ENCODE results near the gene VWCE. TPM values are rescaled to one million over a fixed set of nuclear protein-coding genes. Genes with fewer than 3 reads are reported as not detected.

VWCE gene
- polyA plus RNA-seq, 3 donors, result 0.05 to 0.23 TPM; not detected in 1

DNA sequence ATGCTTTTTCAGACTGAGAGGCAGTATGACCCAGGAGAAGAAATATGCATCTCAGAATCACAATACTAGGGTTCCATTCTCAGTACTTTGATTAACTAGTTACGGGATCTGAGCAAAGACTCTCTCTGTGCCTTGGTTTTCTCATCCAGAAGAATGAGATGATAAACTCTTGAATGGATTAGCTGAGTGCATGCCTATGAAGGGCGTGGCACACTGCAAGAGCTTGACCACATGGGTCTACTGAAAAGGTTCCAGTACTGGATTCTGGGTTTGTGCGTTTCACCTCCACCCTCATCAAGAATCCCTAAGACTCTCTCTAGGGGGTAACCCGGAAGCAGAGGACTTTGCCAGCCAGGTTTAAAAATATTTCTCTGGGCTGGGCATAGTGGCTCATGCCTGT, 28.5 kb downstream of the VWCE start:
- peaks cover 0 to 4% (median 3%) of the 10 kb centered on the region in 3 donors for H3K27me3 Mint-ChIP-seq (ENCODE audit: low read depth in 3 of 3)

DNA sequence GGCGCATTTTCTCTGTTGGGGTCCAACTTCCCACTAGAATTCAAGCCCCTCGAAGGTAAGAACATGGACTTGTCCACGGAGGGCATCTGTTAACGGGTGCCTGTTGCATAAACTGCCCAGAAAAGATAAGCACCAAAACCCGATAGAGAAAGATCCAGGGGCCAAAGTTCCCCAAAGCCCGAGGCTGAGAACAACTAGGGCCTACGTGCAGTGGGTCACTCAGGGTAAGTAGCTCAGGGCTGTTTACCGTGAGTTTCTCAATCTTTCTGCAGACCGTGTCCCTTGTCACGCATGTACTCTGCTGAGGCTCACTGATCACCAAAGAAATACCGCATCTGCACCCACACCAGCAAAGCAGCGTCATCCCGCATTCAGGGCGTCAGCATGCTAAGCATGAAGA, 29.8 kb downstream of the VWCE start:
- Histone ChIP-seq H3K9ac (ENCODE audit: insufficient read depth, low read length, poor library complexity, severe bottlenecking) (no peak overlapping the region), H3K4me3 (replicated peaks in 1 of 3; ENCODE audit: low read depth in 2 of 3, low read length in 3 of 3) (no peak overlapping the region), H3K4me2 (replicated peaks; ENCODE audit: extremely low read depth, low read length, poor library complexity, severe bottlenecking) (no peak overlapping the region), H3K36me3 (replicated peaks in 1 of 2; ENCODE audit: control insufficient read depth in 1 of 2, insufficient read depth in 2 of 2, low read length in 2 of 2) (no peaks in the 10 kb centered on the region), H3K4me1 (ENCODE audit: control insufficient read depth in 1 of 2, insufficient read depth in 2 of 2, low read length in 2 of 2) (no peaks in the 10 kb centered on the region), H3K27ac (ENCODE audit: low read depth in 1 of 2, low read length in 2 of 2) (no peak overlapping the region), H3K79me2 (ENCODE audit: insufficient read depth, low read length) (no peaks in the 10 kb centered on the region), H4K20me1 (ENCODE audit: insufficient read depth, low read length) (no peaks in the 10 kb centered on the region), H2AFZ (ENCODE audit: insufficient read depth, low read depth, low read length, poor library complexity, severe bottlenecking) (no peak overlapping the region), H3K27me3 (ENCODE audit: control insufficient read depth in 2 of 2, insufficient read depth in 2 of 2, low read length in 2 of 2) (no peaks in the 10 kb centered on the region), H3K9me3 (replicated peaks in 1 of 2; ENCODE audit: control insufficient read depth in 1 of 2, insufficient read depth in 1 of 2, low read length in 2 of 2) (no peaks in the 10 kb centered on the region)
- peaks cover 0 to 2% (median 0%) of the 10 kb centered on the region in 7 donors for H3K9me3 Mint-ChIP-seq
- TF ChIP-seq, protein P1, sequence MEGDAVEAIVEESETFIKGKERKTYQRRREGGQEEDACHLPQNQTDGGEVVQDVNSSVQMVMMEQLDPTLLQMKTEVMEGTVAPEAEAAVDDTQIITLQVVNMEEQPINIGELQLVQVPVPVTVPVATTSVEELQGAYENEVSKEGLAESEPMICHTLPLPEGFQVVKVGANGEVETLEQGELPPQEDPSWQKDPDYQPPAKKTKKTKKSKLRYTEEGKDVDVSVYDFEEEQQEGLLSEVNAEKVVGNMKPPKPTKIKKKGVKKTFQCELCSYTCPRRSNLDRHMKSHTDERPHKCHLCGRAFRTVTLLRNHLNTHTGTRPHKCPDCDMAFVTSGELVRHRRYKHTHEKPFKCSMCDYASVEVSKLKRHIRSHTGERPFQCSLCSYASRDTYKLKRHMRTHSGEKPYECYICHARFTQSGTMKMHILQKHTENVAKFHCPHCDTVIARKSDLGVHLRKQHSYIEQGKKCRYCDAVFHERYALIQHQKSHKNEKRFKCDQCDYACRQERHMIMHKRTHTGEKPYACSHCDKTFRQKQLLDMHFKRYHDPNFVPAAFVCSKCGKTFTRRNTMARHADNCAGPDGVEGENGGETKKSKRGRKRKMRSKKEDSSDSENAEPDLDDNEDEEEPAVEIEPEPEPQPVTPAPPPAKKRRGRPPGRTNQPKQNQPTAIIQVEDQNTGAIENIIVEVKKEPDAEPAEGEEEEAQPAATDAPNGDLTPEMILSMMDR (IDR thresholded peaks at IDR 0.05), result no peak
- no peak overlapping the region for H3K4me3 Mint-ChIP-seq
- intact Hi-C loops (cut with micrococcal nuclease), result no loop called here
- peak overlapping the region in 1 of 7 donors; percentile 25 for H3K27ac Mint-ChIP-seq
- H3K27me3 Mint-ChIP-seq (ENCODE audit: low read depth in 3 of 3), result peaks cover 0 to 4% (median 3%) of the 10 kb centered on the region in 3 donors
- no peak for DNase-seq
- 96% methylated on average over 9 of the region's 14 CpGs for WGBS (ENCODE audit: insufficient coverage)
- H3K36me3 Mint-ChIP-seq, result no peaks in the 10 kb centered on the region
- no peaks in the 10 kb centered on the region for H3K4me1 Mint-ChIP-seq

More for the DNA sequence above, 28.5 kb downstream of the VWCE start:
- H3K36me3 Mint-ChIP-seq, result no peaks in the 10 kb centered on the region
- WGBS (ENCODE audit: insufficient coverage), result 90% methylated on average over 2 of the region's 4 CpGs
- H3K79me2 ChIP-seq (ENCODE audit: insufficient read depth, low read length), result no peaks in the 10 kb centered on the region
- no peak overlapping the region for H3K27ac Mint-ChIP-seq
- H3K9me3 ChIP-seq (replicated peaks in 1 of 2; ENCODE audit: control insufficient read depth in 1 of 2, insufficient read depth in 1 of 2, low read length in 2 of 2), result no peaks in the 10 kb centered on the region
- peaks cover 0 to 2% (median 0%) of the 10 kb centered on the region in 7 donors for H3K9me3 Mint-ChIP-seq
- no peak for DNase-seq
- H3K4me3 ChIP-seq (replicated peaks in 1 of 3; ENCODE audit: low read depth in 2 of 3, low read length in 3 of 3), result no peak overlapping the region
- H3K4me3 Mint-ChIP-seq, result no peak overlapping the region
- no peaks in the 10 kb centered on the region for H4K20me1 ChIP-seq (ENCODE audit: insufficient read depth, low read length)
- TF ChIP-seq, protein P1 (IDR thresholded peaks at IDR 0.05), result no peak
- no peaks in the 10 kb centered on the region for H3K4me1 Mint-ChIP-seq
- H3K27me3 ChIP-seq (ENCODE audit: control insufficient read depth in 2 of 2, insufficient read depth in 2 of 2, low read length in 2 of 2), result no peaks in the 10 kb centered on the region
- no peaks in the 10 kb centered on the region for H3K4me1 ChIP-seq (ENCODE audit: control insufficient read depth in 1 of 2, insufficient read depth in 2 of 2, low read length in 2 of 2)
- H3K36me3 ChIP-seq (replicated peaks in 1 of 2; ENCODE audit: control insufficient read depth in 1 of 2, insufficient read depth in 2 of 2, low read length in 2 of 2), result no peaks in the 10 kb centered on the region
- no peak overlapping the region for H3K9ac ChIP-seq (ENCODE audit: insufficient read depth, low read length, poor library complexity, severe bottlenecking)
- no peak overlapping the region for H3K4me2 ChIP-seq (replicated peaks; ENCODE audit: extremely low read depth, low read length, poor library complexity, severe bottlenecking)
- H2AFZ ChIP-seq (ENCODE audit: insufficient read depth, low read depth, low read length, poor library complexity, severe bottlenecking), result no peak overlapping the region
- H3K27ac ChIP-seq (ENCODE audit: low read depth in 1 of 2, low read length in 2 of 2), result no peak overlapping the region
- intact Hi-C loops (cut with micrococcal nuclease), result no loop called here

Measured in CD14-positive monocyte (primary cell).